ENCODE results near the gene NDNF. TPM values are rescaled to one million over a fixed set of nuclear protein-coding genes. Genes with fewer than 3 reads are reported as not detected.

Gene NDNF
- total and polyA plus RNA-seq, 2 donors (not counting 3 experiments of a cell fraction or from before 2014, with no cell fraction given), result not detected

DNA sequence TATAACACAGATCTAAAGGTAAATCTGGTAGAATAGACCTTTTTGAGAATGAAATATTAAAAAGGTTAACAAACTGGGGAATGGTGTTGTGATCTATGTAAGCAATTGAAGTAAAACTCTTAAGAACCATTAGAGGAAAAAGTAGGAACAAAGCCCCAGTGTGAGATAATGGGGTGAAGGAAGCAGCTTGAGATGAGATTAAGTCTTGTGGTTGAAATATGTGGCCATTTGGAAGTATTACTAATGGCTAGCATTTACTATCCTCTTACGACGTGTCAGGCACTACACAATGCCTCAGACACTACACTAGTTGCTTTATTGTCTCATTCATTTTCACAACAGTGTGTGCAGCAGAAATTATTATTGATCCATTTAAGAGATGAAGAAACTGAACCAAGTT, 25.9 kb upstream of the NDNF start:
- H3K4me1 ChIP-seq (ENCODE audit: control insufficient read depth, extremely low read depth, insufficient read depth, low read length), result no peaks in the 10 kb centered on the region
- no peak overlapping the region for H3K4me3 ChIP-seq (replicated peaks in 1 of 3; ENCODE audit: insufficient read depth in 1 of 3, low read depth in 1 of 3, low read length in 3 of 3)
- no peaks in the 10 kb centered on the region for H3K79me2 ChIP-seq (ENCODE audit: control insufficient read depth, insufficient read depth, low read length)
- H3K9me3 ChIP-seq (replicated peaks; ENCODE audit: control insufficient read depth, insufficient read depth, low read length), result no peaks in the 10 kb centered on the region
- H3K9ac ChIP-seq (replicated peaks; ENCODE audit: extremely low read depth, insufficient read depth, low read length), result no peak overlapping the region
- no peaks in the 10 kb centered on the region for H3K36me3 ChIP-seq (ENCODE audit: control insufficient read depth in 2 of 2, extremely low read depth in 1 of 2, insufficient read depth in 2 of 2, low read length in 2 of 2)
- POLR2A ChIA-PET, result no interaction called here
- H4K20me1 ChIP-seq (replicated peaks; ENCODE audit: control insufficient read depth, extremely low read depth, insufficient read depth, low read length), result no peaks in the 10 kb centered on the region
- dilution Hi-C loops (cut with MboI; ENCODE audit: extremely low pct_ligation_motif_present, low sequenced_read_pairs), result no loop called here
- CTCF ChIA-PET, result no interaction called here
- FAIRE-seq (no peak), DNase-seq (ENCODE audit: low read depth, low spot score) (no peak)
- no TSS peak for BruUV-seq (replicated peaks)
- no peak overlapping the region for H3K4me2 ChIP-seq (ENCODE audit: insufficient read depth, low read length)
- H3K27me3 ChIP-seq (ENCODE audit: control insufficient read depth in 2 of 2, insufficient read depth in 2 of 2, low read length in 2 of 2), result no peaks in the 10 kb centered on the region
- no peaks in the 10 kb centered on the region for H3K9me1 ChIP-seq (replicated peaks; ENCODE audit: control insufficient read depth, extremely low read depth, insufficient read depth, low read length)
- TF ChIP-seq GATA2 (IDR thresholded peaks at IDR 0.05; ENCODE audit: insufficient read depth, insufficient read length, low read depth, low read length) (no peak), JUN (IDR thresholded peaks at IDR 0.05; ENCODE audit: borderline replicate concordance, insufficient read depth, insufficient read length, low read depth) (no peak), EZH2 (IDR thresholded peaks at IDR 0.05; ENCODE audit: borderline replicate concordance, low read depth, low read length, severe bottlenecking) (no peak), POLR2A (IDR thresholded peaks at IDR 0.05; ENCODE audit: low read depth, low read length) (no peak), MYC (IDR thresholded peaks at IDR 0.05; ENCODE audit: low read depth, low read length) (no peak), FOS (IDR thresholded peaks at IDR 0.05; ENCODE audit: borderline replicate concordance, insufficient read depth, low read length) (no peak), POLR2AphosphoS5 (IDR thresholded peaks at IDR 0.05; ENCODE audit: insufficient read depth, low read depth, low read length) (no peak)
- TF ChIP-seq, protein P1, sequence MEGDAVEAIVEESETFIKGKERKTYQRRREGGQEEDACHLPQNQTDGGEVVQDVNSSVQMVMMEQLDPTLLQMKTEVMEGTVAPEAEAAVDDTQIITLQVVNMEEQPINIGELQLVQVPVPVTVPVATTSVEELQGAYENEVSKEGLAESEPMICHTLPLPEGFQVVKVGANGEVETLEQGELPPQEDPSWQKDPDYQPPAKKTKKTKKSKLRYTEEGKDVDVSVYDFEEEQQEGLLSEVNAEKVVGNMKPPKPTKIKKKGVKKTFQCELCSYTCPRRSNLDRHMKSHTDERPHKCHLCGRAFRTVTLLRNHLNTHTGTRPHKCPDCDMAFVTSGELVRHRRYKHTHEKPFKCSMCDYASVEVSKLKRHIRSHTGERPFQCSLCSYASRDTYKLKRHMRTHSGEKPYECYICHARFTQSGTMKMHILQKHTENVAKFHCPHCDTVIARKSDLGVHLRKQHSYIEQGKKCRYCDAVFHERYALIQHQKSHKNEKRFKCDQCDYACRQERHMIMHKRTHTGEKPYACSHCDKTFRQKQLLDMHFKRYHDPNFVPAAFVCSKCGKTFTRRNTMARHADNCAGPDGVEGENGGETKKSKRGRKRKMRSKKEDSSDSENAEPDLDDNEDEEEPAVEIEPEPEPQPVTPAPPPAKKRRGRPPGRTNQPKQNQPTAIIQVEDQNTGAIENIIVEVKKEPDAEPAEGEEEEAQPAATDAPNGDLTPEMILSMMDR (IDR thresholded peaks at IDR 0.05; ENCODE audit: extremely low read depth in 1 of 2, insufficient read depth in 1 of 2, low read depth in 1 of 2, low read length in 2 of 2), result no peak
- TF ChIP-seq, protein P2, sequence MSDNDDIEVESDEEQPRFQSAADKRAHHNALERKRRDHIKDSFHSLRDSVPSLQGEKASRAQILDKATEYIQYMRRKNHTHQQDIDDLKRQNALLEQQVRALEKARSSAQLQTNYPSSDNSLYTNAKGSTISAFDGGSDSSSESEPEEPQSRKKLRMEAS (IDR thresholded peaks at IDR 0.05; ENCODE audit: insufficient read depth, insufficient read length), result no peak
- H3K27ac ChIP-seq (ENCODE audit: insufficient read depth, low read depth, low read length), result no peak overlapping the region
- intact Hi-C loops (cut with micrococcal nuclease), result no loop called here
- H2AFZ ChIP-seq (ENCODE audit: low read depth, low read length), result no peak overlapping the region
